Activated CD8-positive, alpha-beta T cell treated with anti-CD3 and anti-CD28 coated beads, Interleukin-2, amount 10 ng/mL, durations not matched to agents 7 days and 5 days (primary cell): ENCODE data around the gene MRPL40. TPM values are rescaled to one million over a fixed set of nuclear protein-coding genes. Genes with fewer than 3 reads are reported as not detected.

ENCODE experiments used
- ATAC-seq: fragments of 150-1000 bp; cut with Tn5 transposase; one replicate; pipeline ENCODE4 v1.10.0; 2021; ENCODE audit warnings: moderate library complexity
- CTCF ChIA-PET: fragments of 350-600 bp; sonication (Branson Sonifier 250); formaldehyde crosslinking; loops from one replicate; lab custom pipeline; 2021; ENCODE audit warnings: antibody characterized with exemption; lab: Charles Lee
- POLR2A ChIA-PET: fragments of 350-600 bp; sonication (Branson Sonifier 250); formaldehyde crosslinking; loops from one replicate; lab custom pipeline; 2021; ENCODE audit warnings: antibody characterized with exemption; lab: Charles Lee
- DNase-seq: peaks from one replicate; pipeline ENCODE4 v3.0.0-alpha.2; 2020
- H3K27ac Mint-ChIP-seq: one replicate; pipeline ENCODE4 v1.8.0; 2021; ENCODE audit warnings: mild to moderate bottlenecking, mixed read lengths
- H3K27me3 Mint-ChIP-seq: one replicate; pipeline ENCODE4 v1.8.0; 2021; ENCODE audit warnings: low read depth, mixed read lengths
- H3K36me3 Mint-ChIP-seq: one replicate; pipeline ENCODE4 v1.8.0; 2021; ENCODE audit warnings: low read depth, mixed read lengths
- H3K4me1 Mint-ChIP-seq: one replicate; pipeline ENCODE4 v1.8.0; 2021; ENCODE audit warnings: low read depth, mixed read lengths
- H3K4me3 Mint-ChIP-seq: one replicate; pipeline ENCODE4 v1.8.0; 2021; ENCODE audit warnings: mild to moderate bottlenecking, mixed read lengths
- H3K9me3 Mint-ChIP-seq: one replicate; pipeline ENCODE4 v1.8.0; 2022; ENCODE audit warnings: mixed read lengths; ENCODE audit not compliant: insufficient read depth
- total RNA-seq, 2 experiments: library from RNA; stranded (reverse); gene quantifications; one replicate each; pipeline ENCODE4 v1.2.3, GENCODE V29; 2021

Gene MRPL40
- total RNA-seq, 2 experiments from 2014 or later: 26.8 to 29.5 TPM

DNA sequence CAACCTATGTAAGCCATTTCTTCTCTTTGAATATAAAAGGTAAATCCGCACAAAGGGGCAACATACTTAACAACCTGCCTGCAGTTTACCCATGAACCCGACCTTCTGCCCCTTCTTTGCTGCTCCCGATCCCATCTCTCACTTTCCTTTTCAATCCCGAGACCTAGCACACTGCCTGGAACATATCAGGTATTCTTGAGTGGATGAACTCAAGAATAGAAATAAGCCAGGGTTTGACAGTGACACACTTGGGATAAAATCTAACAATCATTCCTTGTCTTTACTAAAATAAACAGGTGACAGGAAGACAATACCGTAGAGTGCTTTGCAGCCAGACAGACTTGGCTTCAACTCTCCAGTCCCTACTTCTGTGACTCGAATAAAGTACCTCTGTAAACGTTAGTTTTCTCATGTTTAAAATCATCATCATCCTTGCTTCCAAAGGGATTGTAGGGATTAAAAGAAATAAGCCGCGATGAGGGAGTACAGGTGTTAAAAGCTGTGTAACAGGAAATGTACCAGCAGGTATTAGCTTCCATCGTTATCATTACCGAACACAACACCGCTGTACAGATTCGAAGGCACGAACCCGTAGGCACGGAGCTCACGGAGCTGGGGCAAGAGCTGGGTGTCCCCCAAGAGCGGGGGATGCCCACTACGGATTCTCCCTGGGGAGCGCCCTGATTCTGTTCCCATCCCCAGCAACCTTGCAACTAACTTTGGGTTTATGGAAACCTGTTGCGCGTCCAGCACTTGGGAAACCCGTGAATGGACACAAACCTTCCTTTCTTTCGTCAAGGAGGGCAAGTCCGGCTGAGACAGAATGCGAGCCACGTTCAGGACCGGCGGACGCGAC, 45.9 kb downstream of the MRPL40 start:
- DNase-seq: peak; percentile 37
- peak overlapping the region; percentile 81 for H3K27ac Mint-ChIP-seq
- no peaks in the 10 kb centered on the region for H3K9me3 Mint-ChIP-seq
- no peak for ATAC-seq
- ChIA-PET CTCF (interaction anchor here (0.8 to 2.7 kb wide), 13 partner anchors 7 to 334 kb away, joined by 3 to 29 read pairs (median 6); partner anchors contain the start of genes ESS2 and SLC25A1), POLR2A (interaction anchor here (1.0 to 3.5 kb wide), 4 partner anchors 9 to 55 kb away, joined by 3 to 20 read pairs (median 7); partner anchors contain the start of genes C22orf39, HIRA and MRPL40)
- H3K4me3 Mint-ChIP-seq: peak overlapping the region; percentile 99
- H3K36me3 Mint-ChIP-seq: peaks cover 32% of the 10 kb centered on the region
- H3K4me1 Mint-ChIP-seq: peaks cover 29% of the 10 kb centered on the region
- H3K27me3 Mint-ChIP-seq: no peaks in the 10 kb centered on the region

DNA sequence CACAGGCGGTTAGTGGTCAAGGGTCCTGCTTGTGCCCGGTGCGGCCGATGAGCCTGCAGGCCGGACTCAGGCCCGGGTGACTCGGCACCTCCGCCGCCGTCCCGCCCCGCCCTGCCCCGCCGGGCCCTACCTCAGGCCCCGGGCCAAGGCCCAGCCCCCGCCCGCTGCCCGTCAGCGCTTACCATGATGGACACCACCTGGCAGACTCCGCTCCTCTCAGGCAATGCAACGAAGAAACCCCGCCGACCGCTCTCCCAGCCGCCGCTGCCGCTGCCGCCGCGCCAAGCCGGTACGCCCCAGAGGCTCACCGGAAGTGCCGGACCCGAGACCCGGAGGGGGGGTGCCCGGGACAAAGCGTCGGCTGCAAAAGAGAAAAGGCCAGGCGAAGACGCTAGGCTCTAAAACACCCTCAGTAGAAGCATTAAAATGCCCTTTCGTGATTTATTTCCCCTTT, 46.6 kb downstream of the MRPL40 start, which contains the start of gene UFD1:
Gene UFD1, minus strand, starts transcription at position 293 of the 454 bp plus-strand sequence. Its CDS starts 108 bp downstream, at position 185.
- ChIA-PET CTCF (interaction anchor here (1.2 to 2.7 kb wide), 9 partner anchors 28 to 335 kb away, joined by 3 to 29 read pairs (median 7); partner anchors contain the start of genes ESS2 and SLC25A1), POLR2A (interaction anchor here (0.7 to 3.5 kb wide), 9 partner anchors 10 to 357 kb away, joined by 3 to 20 read pairs (median 5); partner anchors contain the start of genes C22orf39, DGCR2, ESS2 and HIRA)
- DNase-seq: peak; percentile 87
- Mint-ChIP-seq H3K4me1 (peaks cover 29% of the 10 kb centered on the region), H3K27ac (peak within 1 kb of the TSS; percentile 98), H3K36me3 (peaks cover 32% of the 10 kb centered on the region), H3K4me3 (peak within 1 kb of the TSS; percentile 99), H3K27me3 (no peaks in the 10 kb centered on the region), H3K9me3 (no peaks in the 10 kb centered on the region)
- ATAC-seq: peak; percentile 61

DNA sequence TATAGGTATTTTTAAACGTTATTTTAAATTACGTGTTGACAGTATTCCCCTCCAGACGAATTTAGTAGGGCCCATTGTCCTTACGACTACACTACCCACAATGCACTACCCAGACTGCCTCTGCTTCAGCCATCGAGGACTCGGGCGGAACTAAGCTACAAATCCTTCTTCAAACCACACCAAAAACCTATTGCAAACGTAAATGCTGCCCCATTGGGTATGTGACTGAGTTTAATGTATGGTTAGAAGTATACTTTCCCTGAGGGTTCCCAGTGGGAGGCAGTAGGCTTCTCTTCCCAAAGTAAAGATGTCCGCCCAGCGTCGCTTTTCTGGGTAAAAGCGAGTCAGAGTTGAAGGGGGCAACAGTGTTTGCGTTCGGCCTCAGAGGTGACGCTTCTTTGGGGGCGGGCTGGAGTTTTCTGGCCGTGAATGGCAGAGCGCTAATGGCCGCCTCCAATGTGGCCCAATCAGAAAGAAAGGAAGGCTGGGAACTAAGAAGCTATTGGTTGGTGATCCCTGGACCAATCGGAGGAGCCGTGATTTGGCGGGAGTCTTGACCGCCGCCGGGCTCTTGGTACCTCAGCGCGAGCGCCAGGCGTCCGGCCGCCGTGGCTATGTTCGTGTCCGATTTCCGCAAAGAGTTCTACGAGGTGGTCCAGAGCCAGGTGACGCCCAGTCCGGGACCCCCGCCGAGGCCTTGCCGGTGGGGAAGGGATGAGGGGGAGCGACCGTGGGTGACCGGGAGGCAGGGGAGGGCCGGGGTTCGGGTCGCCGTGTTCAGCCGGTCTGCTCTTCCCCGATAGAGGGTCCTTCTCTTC, 47.2 kb downstream of the MRPL40 start, which contains the start of gene CDC45:
Gene CDC45, plus strand, starts transcription at position 566 of the 818 bp plus-strand sequence. Its CDS starts 49 bp downstream, at position 615.
- ATAC-seq (peak; percentile 94), DNase-seq (peak; percentile 98)
- no peaks in the 10 kb centered on the region for H3K27me3 Mint-ChIP-seq
- peaks cover 35% of the 10 kb centered on the region for H3K36me3 Mint-ChIP-seq
- peak within 1 kb of the TSS; percentile 98 for H3K27ac Mint-ChIP-seq
- H3K4me3 Mint-ChIP-seq: peak within 1 kb of the TSS; percentile 99
- H3K9me3 Mint-ChIP-seq: no peaks in the 10 kb centered on the region
- H3K4me1 Mint-ChIP-seq: peaks cover 30% of the 10 kb centered on the region
- ChIA-PET CTCF (interaction anchor here (1.0 to 2.4 kb wide), 6 partner anchors 10 to 300 kb away, joined by 3 to 15 read pairs (median 4); partner anchors contain the start of gene SLC25A1), POLR2A (interaction anchor here (0.5 to 3.5 kb wide), 18 partner anchors 10 to 1330 kb away, joined by 3 to 20 read pairs (median 4); partner anchors contain the start of genes C22orf39, DGCR2, ESS2 and HIRA)

DNA sequence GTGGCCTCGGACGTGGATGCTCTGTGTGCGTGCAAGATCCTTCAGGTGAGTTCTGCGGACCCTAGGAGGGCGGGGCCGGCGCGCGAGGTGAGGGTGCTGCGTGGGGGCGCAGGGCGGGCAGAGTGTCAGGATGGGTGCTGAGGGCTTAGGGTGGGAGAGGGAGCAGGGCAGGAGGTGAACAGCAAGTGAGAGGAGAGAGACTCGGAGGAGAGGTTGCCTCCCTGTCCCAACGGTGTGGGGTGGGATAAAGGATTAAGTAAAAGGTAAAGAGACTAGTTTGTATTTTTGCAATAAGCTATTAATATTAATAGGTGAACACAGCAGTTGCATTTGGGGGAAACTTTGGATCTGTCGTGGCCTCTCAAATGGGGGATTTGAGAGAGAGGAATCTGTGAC, 47.8 kb downstream of the MRPL40 start:
- POLR2A ChIA-PET: interaction anchor here (0.6 to 3.5 kb wide), 15 partner anchors 10 to 1330 kb away, joined by 3 to 20 read pairs (median 4); partner anchors contain the start of genes C22orf39, ESS2, HIRA and MRPL40
- Mint-ChIP-seq H3K4me1 (peaks cover 31% of the 10 kb centered on the region), H3K36me3 (peaks cover 41% of the 10 kb centered on the region), H3K4me3 (peak overlapping the region; percentile 99), H3K27ac (peak overlapping the region; percentile 98), H3K27me3 (no peaks in the 10 kb centered on the region), H3K9me3 (no peaks in the 10 kb centered on the region)
- ATAC-seq (no peak), DNase-seq (no peak)
- CTCF ChIA-PET: interaction anchor here (1.0 to 2.4 kb wide), 5 partner anchors 9 to 301 kb away, joined by 3 to 15 read pairs (median 5); partner anchors contain the start of gene SLC25A1

DNA sequence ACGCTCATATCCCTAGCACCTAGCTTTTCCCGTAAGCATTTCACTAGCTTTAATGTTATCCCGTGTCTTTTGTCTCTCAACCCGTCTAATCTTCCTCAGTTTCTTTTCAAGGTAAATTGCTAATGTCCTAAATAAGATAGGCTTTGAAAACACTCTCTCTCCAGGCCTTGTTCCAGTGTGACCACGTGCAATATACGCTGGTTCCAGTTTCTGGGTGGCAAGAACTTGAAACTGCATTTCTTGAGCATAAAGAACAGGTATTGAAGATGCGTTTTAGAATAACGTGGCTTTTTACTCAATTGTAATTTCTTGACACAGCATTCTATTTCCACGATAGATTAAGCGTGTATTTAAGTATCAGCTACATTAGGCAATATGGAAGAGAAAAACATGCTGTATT, 48.4 kb downstream of the MRPL40 start:
- peaks cover 39% of the 10 kb centered on the region for H3K36me3 Mint-ChIP-seq
- CTCF ChIA-PET: interaction anchor here (1.8 to 2.4 kb wide), 2 partner anchors 8 to 149 kb away, joined by 5 to 15 read pairs; no protein-coding TSS in a partner anchor
- POLR2A ChIA-PET: interaction anchor here (0.6 to 3.5 kb wide), 5 partner anchors 9 to 149 kb away, joined by 3 to 20 read pairs (median 5); partner anchors contain the start of genes HIRA and MRPL40
- no peak for ATAC-seq
- peaks cover 27% of the 10 kb centered on the region for H3K4me1 Mint-ChIP-seq
- no peak for DNase-seq
- H3K27ac Mint-ChIP-seq: no peak overlapping the region
- H3K9me3 Mint-ChIP-seq: no peaks in the 10 kb centered on the region
- H3K27me3 Mint-ChIP-seq: no peaks in the 10 kb centered on the region
- H3K4me3 Mint-ChIP-seq: peak overlapping the region; percentile 99

DNA sequence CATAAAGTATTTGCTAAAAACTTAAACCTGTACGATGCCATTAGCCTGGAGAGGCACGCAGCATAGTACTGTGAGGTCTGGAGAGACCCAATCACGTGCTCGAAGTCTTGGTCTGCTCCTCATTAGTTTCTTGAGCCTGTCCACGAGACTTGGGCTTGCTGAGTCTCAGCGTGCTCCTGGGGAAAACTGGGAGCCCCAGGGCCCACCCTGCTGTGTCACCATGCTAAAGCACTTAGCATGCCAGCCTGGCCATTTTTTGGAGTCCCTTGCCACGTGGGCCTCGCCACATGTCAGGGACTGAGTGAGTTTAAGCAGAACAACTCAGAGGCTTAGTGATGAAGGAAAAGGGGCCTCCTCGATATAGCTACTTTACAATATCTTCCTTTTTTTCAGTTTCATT, 50.0 kb downstream of the MRPL40 start:
- Mint-ChIP-seq H3K36me3 (peaks cover 41% of the 10 kb centered on the region), H3K27ac (no peak overlapping the region), H3K9me3 (no peaks in the 10 kb centered on the region), H3K4me3 (no peak overlapping the region), H3K27me3 (no peaks in the 10 kb centered on the region), H3K4me1 (peaks cover 21% of the 10 kb centered on the region)
- CTCF ChIA-PET: no interaction called here
- ATAC-seq (no peak), DNase-seq (no peak)
- POLR2A ChIA-PET: no interaction called here

DNA sequence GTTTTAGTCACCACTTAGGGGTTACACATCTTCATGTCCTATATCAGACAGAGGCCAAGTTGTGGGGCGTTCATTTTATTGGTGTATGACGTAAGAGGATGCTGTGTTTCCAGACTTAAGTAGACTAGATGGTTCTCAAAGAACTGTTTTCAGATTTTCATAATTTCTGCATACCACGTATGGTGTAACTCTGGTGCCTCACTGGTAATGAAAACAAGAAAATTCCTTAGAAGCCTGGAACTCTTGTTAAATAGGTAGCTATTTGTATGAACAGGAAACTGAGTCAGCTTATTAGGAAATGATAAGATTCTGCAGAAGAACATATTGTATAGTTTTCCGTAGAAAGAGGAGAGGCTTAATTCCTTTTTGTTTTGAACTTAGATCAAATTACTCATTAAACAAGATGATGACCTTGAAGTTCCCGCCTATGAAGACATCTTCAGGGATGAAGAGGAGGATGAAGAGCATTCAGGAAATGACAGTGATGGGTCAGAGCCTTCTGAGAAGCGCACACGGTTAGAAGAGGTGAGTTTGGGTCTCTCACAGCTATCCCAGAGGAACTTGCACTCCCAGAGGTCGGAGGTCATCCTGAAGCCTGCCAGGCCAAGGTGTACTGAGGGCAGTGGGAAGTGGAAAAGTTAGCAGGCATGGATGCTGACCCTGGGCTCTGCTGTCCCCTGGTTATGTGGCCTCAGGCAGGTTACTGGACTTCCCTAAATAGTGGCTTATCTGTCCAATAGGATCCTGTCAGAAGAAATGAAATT, 51.3 kb downstream of the MRPL40 start:
- Mint-ChIP-seq H3K36me3 (peaks cover 51% of the 10 kb centered on the region), H3K27ac (peak overlapping the region; percentile 65), H3K27me3 (no peaks in the 10 kb centered on the region), H3K4me3 (no peak overlapping the region), H3K9me3 (no peaks in the 10 kb centered on the region), H3K4me1 (peaks cover 14% of the 10 kb centered on the region)
- DNase-seq (no peak), ATAC-seq (no peak)
- CTCF ChIA-PET: no interaction called here
- POLR2A ChIA-PET: no interaction called here

Other genes starting within 250 kb of the MRPL40 start
- gene CLTCL1, start 140.8 kb upstream of the MRPL40 start, total RNA-seq: under 1 TPM; 0.44 to 0.58 TPM
- gene HIRA, start 812 bp upstream of the MRPL40 start, total RNA-seq: 10 to 100 TPM; 47.0 to 48.1 TPM
- 10 to 100 TPM; 33.9 to 35.0 TPM for gene C22orf39, start 15.2 kb downstream of the MRPL40 start, total RNA-seq
- gene UFD1, start 46.6 kb downstream of the MRPL40 start, total RNA-seq: 10 to 100 TPM; 94.3 to 97.2 TPM
- gene CDC45, start 47.4 kb downstream of the MRPL40 start, total RNA-seq: 10 to 100 TPM; 90.2 to 94.3 TPM
- gene CLDN5, start 91.9 kb downstream of the MRPL40 start, total RNA-seq: not detected